Activated effector memory CD4-positive, alpha-beta T cell treated with Interleukin-2 at 50 U/mL for 16 hours (primary cell): ENCODE data around the gene GOLGA5.

Source experiments
- DNase-seq: peaks from one replicate; pipeline ENCODE4 v3.0.0-alpha.2; 2020

GOLGA5 gene

GRCh38 chr14:92830902-92831301 is 36.8 kb downstream of the GOLGA5 start:
- DNase-seq, result no peak

- DNase-seq, result no peak
Observed at GRCh38 chr14:92832137-92832700, 38.1 kb downstream of the GOLGA5 start.

- no peak for DNase-seq
Observed at GRCh38 chr14:92841930-92842329, 47.8 kb downstream of the GOLGA5 start.

- DNase-seq, result no peak
Observed at GRCh38 chr14:92844204-92844603, 50.1 kb downstream of the GOLGA5 start.

- no peak for DNase-seq
Observed at GRCh38 chr14:92846162-92846897, 52.2 kb downstream of the GOLGA5 start.

GRCh38 chr14:92847278-92847677 is 53.2 kb downstream of the GOLGA5 start:
- no peak for DNase-seq

- no peak for DNase-seq
Observed at GRCh38 chr14:92847749-92848148, 53.6 kb downstream of the GOLGA5 start.

GRCh38 chr14:92848887-92849286 is 54.8 kb downstream of the GOLGA5 start:
- no peak for DNase-seq

GRCh38 chr14:92850492-92850891 is 56.4 kb downstream of the GOLGA5 start:
- no peak for DNase-seq

GRCh38 chr14:92853136-92853535 is 59.0 kb downstream of the GOLGA5 start:
- DNase-seq, result peak; percentile 47

GRCh38 chr14:92860049-92860840 is 66.1 kb downstream of the GOLGA5 start:
- no peak for DNase-seq

- no peak for DNase-seq
Observed at GRCh38 chr14:92861856-92862745, 68.0 kb downstream of the GOLGA5 start.

- no peak for DNase-seq
Observed at GRCh38 chr14:92863286-92864080, 69.4 kb downstream of the GOLGA5 start.

GRCh38 chr14:92865674-92866073 is 71.6 kb downstream of the GOLGA5 start:
- DNase-seq, result no peak

- DNase-seq, result no peak
Observed at GRCh38 chr14:92866181-92866752, 72.2 kb downstream of the GOLGA5 start.

- DNase-seq, result no peak
Observed at GRCh38 chr14:92866901-92867865, 73.1 kb downstream of the GOLGA5 start.

GRCh38 chr14:92874962-92875661 is 81.0 kb downstream of the GOLGA5 start:
- DNase-seq, result no peak

- no peak for DNase-seq
Observed at GRCh38 chr14:92877757-92878431, 83.8 kb downstream of the GOLGA5 start.

GRCh38 chr14:92880351-92880750 is 86.2 kb downstream of the GOLGA5 start:
- no peak for DNase-seq
